Fibroblast of skin of scalp (primary cell): ENCODE data around the gene HSD17B13. TPM values are rescaled to one million over a fixed set of nuclear protein-coding genes. Genes with fewer than 3 reads are reported as not detected.
"Not testable (repeated sequence)": the region's sequence is repeated elsewhere in the genome, so short reads cannot be mapped to it uniquely, and the experiment has no call there.

Source experiments
- DNase-seq: peaks from one replicate; pipeline ENCODE4 v3.0.0-alpha.2; 2013
- polyA plus RNA-seq, 2 experiments: library from polyadenylated mRNA; unstranded; fragments of 120-200 nt; gene quantifications; one replicate each; pipeline ENCODE4 v1.2.1, GENCODE V29; 2013; ENCODE audit not compliant: insufficient read length in 2 of 2

The HSD17B13 gene
- polyA plus RNA-seq (2013, experiment 1 of 2; ENCODE audit: insufficient read length) = 0.06 TPM
- 0.07 TPM for polyA plus RNA-seq (2013, experiment 2 of 2; ENCODE audit: insufficient read length)

GRCh38 chr4:87322754-87323153 lies at the start of gene HSD17B13:
Gene HSD17B13 (minus strand): TSS chr4:87322882. CDS start chr4:87322841, 41 bp downstream.
- no peak for DNase-seq

- no peak for DNase-seq
Measured at GRCh38 chr4:87370068-87370467, 47.4 kb upstream of the HSD17B13 start.

- no peak for DNase-seq
Measured at GRCh38 chr4:87366521-87367162, 44.0 kb upstream of the HSD17B13 start.

- no peak for DNase-seq
Measured at GRCh38 chr4:87365348-87365747, 42.7 kb upstream of the HSD17B13 start.

GRCh38 chr4:87363552-87363951 lies 40.9 kb upstream of the HSD17B13 start:
- DNase-seq = peak; percentile 2

- no peak for DNase-seq
Measured at GRCh38 chr4:87360338-87360935, 37.8 kb upstream of the HSD17B13 start.

GRCh38 chr4:87359258-87359657 lies 36.6 kb upstream of the HSD17B13 start:
- DNase-seq = no peak

GRCh38 chr4:87356832-87357526 lies 34.3 kb upstream of the HSD17B13 start:
- DNase-seq = no peak

- DNase-seq = peak; percentile 37
Measured at GRCh38 chr4:87354168-87355102, 31.8 kb upstream of the HSD17B13 start.

GRCh38 chr4:87353592-87353991 lies 30.9 kb upstream of the HSD17B13 start:
- peak; percentile 57 for DNase-seq

- no peak for DNase-seq
Measured at GRCh38 chr4:87345139-87345538, 22.5 kb upstream of the HSD17B13 start.

- no peak for DNase-seq
Measured at GRCh38 chr4:87342872-87343271, 20.2 kb upstream of the HSD17B13 start.

GRCh38 chr4:87341954-87342635 lies 19.4 kb upstream of the HSD17B13 start:
- DNase-seq = not testable (repeated sequence)

- DNase-seq = no peak
Measured at GRCh38 chr4:87339440-87339839, 16.8 kb upstream of the HSD17B13 start.

GRCh38 chr4:87337361-87337760 lies 14.7 kb upstream of the HSD17B13 start:
- DNase-seq = no peak

GRCh38 chr4:87333267-87333666 lies 10.6 kb upstream of the HSD17B13 start:
- DNase-seq = no peak

- no peak for DNase-seq
Measured at GRCh38 chr4:87330761-87331160, 8.1 kb upstream of the HSD17B13 start.

- DNase-seq = no peak
Measured at GRCh38 chr4:87327136-87327535, 4.5 kb upstream of the HSD17B13 start.

- DNase-seq = no peak
Measured at GRCh38 chr4:87326460-87326859, 3.8 kb upstream of the HSD17B13 start.

- DNase-seq = no peak
Measured at GRCh38 chr4:87321888-87322287, 794 bp downstream of the HSD17B13 start.

- no peak for DNase-seq
Measured at GRCh38 chr4:87317527-87317926, 5.2 kb downstream of the HSD17B13 start.

GRCh38 chr4:87316961-87317360 lies 5.7 kb downstream of the HSD17B13 start:
- no peak for DNase-seq
